K562 (cell line): ENCODE results near the gene TRIM37. TPM values are rescaled to one million over a fixed set of nuclear protein-coding genes. Genes with fewer than 3 reads are reported as not detected.
A peak's percentile ranks its signal among the peaks of the same experiment; 100 is the strongest.

Experiments
- ATAC-seq: fragments of 200-7000 bp; cut with Tn5 transposase; 3 replicates; pipeline ENCODE4 v1.9.1; 2020; ENCODE audit warnings: moderate library complexity
- BruUV-seq: library from RNA; stranded (reverse); fragments of 400-500 nt; replicated peaks from 2 replicates; lab custom pipeline; 2021; lab: Mats Ljungman, UMichigan
- CTCF ChIA-PET: fragments of 300-600 bp; formaldehyde crosslinking; extraction: SDS; loops from one replicate; lab custom pipeline; 2021; ENCODE audit warnings: low intra/inter-chr PET ratio; lab: Yijun Ruan, JAX
- POLR2A ChIA-PET: fragments of 300-600, 350-650 bp; sonication (Branson Sonifier 250); formaldehyde crosslinking; extraction: SDS; loops from one replicate; lab custom pipeline; 2021; ENCODE audit warnings: antibody characterized with exemption, inconsistent platforms; lab: Yijun Ruan, JAX
- DNase-seq, 4 experiments: peaks; one replicate each; pipeline versions ENCODE4 v3.0.0 to v3.0.0-alpha.2; 2011 to 2018; ENCODE audit warnings: low spot score in 3 of 4, mixed read lengths in 3 of 4; ENCODE audit errors: extremely low read depth in 1 of 4
- FAIRE-seq: peaks from 2 replicates; lab custom pipeline; 2011; peaks lifted over from hg19 to GRCh38; lab: Jason Lieb, UNC
- H2AFZ ChIP-seq: 2 replicates; pipeline ENCODE4 v1.6.0; 2011; ENCODE audit warnings: low read depth, low read length, control low read depth, inconsistent platforms
- H3K27ac ChIP-seq: fragments of 200-600 bp; 3 replicates; pipeline ENCODE4 v1.8.0; 2011; ENCODE audit warnings: low read depth, mild to moderate bottlenecking, control low read depth, inconsistent platforms, low read length, moderate library complexity, mixed read lengths; ENCODE audit errors: extremely low read depth
- H3K27me3 ChIP-seq, 2 experiments: fragments of 300-600 bp in 1 of 2; 2 replicates in 1 of 2; 3 replicates in 1 of 2; pipeline versions ENCODE4 v1.6.0 to v1.8.0; 2011; ENCODE audit warnings: inconsistent platforms in 2 of 2, low read length in 2 of 2, mild to moderate bottlenecking in 1 of 2, mixed read lengths in 1 of 2, moderate library complexity in 1 of 2; ENCODE audit not compliant: control insufficient read depth in 2 of 2, insufficient read depth in 2 of 2
- H3K36me3 ChIP-seq: fragments of 300-600 bp; 3 replicates; pipeline ENCODE4 v1.8.0; 2011; ENCODE audit warnings: mild to moderate bottlenecking, low read length, inconsistent platforms; ENCODE audit not compliant: control insufficient read depth, insufficient read depth
- H3K4me1 ChIP-seq, 2 experiments: fragments of 200-600 bp in 1 of 2; replicated peaks in 1 of 2; 2 replicates in 1 of 2; 3 replicates in 1 of 2; pipeline versions ENCODE4 v1.5.1 to v1.8.0; 2011; ENCODE audit warnings: inconsistent platforms in 2 of 2, low read length in 2 of 2, mild to moderate bottlenecking in 1 of 2, mixed read lengths in 1 of 2, moderate library complexity in 1 of 2; ENCODE audit not compliant: control insufficient read depth in 2 of 2, insufficient read depth in 2 of 2
- H3K4me2 ChIP-seq: 2 replicates; pipeline ENCODE4 v1.6.1; 2011; ENCODE audit warnings: low read length, control low read depth, inconsistent platforms, mixed read lengths; ENCODE audit not compliant: insufficient read depth
- H3K4me3 ChIP-seq: fragments of 200-600 bp; sonication (generic), shearing (Covaris generic); 2 replicates; pipeline ENCODE4 v1.5.1; 2016; ENCODE audit warnings: control low read depth, inconsistent platforms
- H3K79me2 ChIP-seq: fragments of 200-600 bp; 3 replicates; pipeline ENCODE4 v1.8.0; 2011; ENCODE audit warnings: low read length, inconsistent platforms; ENCODE audit not compliant: control insufficient read depth, insufficient read depth
- H3K9ac ChIP-seq, 2 experiments: 2 replicates each; pipeline versions ENCODE4 v1.6.0 to v1.6.1; 2011; ENCODE audit warnings: low read depth in 2 of 2, low read length in 2 of 2, control low read depth in 1 of 2, inconsistent platforms in 1 of 2, mild to moderate bottlenecking in 1 of 2, mixed read lengths in 1 of 2; ENCODE audit not compliant: insufficient read depth in 1 of 2
- H3K9me1 ChIP-seq: one replicate; pipeline ENCODE4 v1.6.0; 2011; ENCODE audit warnings: inconsistent platforms, mild to moderate bottlenecking, low read length, moderate library complexity; ENCODE audit not compliant: control insufficient read depth, insufficient read depth
- H3K9me3 ChIP-seq: replicated peaks from 2 replicates; pipeline ENCODE4 v1.5.1; 2011; ENCODE audit warnings: low read depth, low read length, inconsistent platforms; ENCODE audit not compliant: control insufficient read depth, insufficient read depth
- H4K20me1 ChIP-seq: replicated peaks from 2 replicates; pipeline ENCODE4 v1.6.1; 2011; ENCODE audit warnings: low read length, inconsistent platforms, mixed read lengths; ENCODE audit not compliant: control insufficient read depth, insufficient read depth
- ADNP ChIP-seq: fragments of 200-800 bp; sonication (Bioruptor generic); IDR thresholded peaks from 2 replicates; pipeline ENCODE4 v1.6.1; 2016; ENCODE audit warnings: missing genetic modification characterization, missing compliant biosample characterization
- LEF1 ChIP-seq: fragments of 450-650 bp; IDR thresholded peaks from 2 replicates; pipeline ENCODE4 v1.6.1; 2016; ENCODE audit warnings: mild to moderate bottlenecking
- PHB ChIP-seq: fragments of 250-450 bp; sonication (Bioruptor Pico); IDR thresholded peaks from 2 replicates; pipeline ENCODE4 v1.5.0; 2021
- RNF219 ChIP-seq: fragments of 250-450 bp; sonication (Bioruptor Pico); IDR thresholded peaks from 2 replicates; pipeline ENCODE4 v1.5.0; 2022; ENCODE audit warnings: mild to moderate bottlenecking
- STAG1 ChIP-seq: sonication (generic); formaldehyde crosslinking; IDR thresholded peaks from 2 replicates; pipeline ENCODE4 v1.5.0; 2020; ENCODE audit warnings: missing genetic modification reagents, borderline replicate concordance
- ZNF431 ChIP-seq: sonication (generic); formaldehyde crosslinking; IDR thresholded peaks from 2 replicates; pipeline ENCODE4 v1.8.0; 2022; ENCODE audit warnings: mild to moderate bottlenecking, missing genetic modification reagents
- ZNF512 ChIP-seq: IDR thresholded peaks from 2 replicates; pipeline ENCODE4 v1.6.1; 2016; ENCODE audit warnings: missing genetic modification characterization, missing compliant biosample characterization
- ZNF668 ChIP-seq: fragments of 250-450 bp; sonication (Bioruptor Pico); IDR thresholded peaks from 2 replicates; pipeline ENCODE4 v1.8.0; 2022; ENCODE audit warnings: mild to moderate bottlenecking, inconsistent platforms
- WGBS: fragments of 100-300 bp; shearing (Covaris generic); methylation state at CpG from one replicate; pipeline ENCODE4 v1.1.6; 2016; ENCODE audit warnings: low coverage, mixed read lengths; ENCODE audit not compliant: insufficient coverage; ENCODE audit errors: missing lambda C conversion rate; 5-methylcytosine and 5-hydroxymethylcytosine counted together
- in situ Hi-C: fragments of 300-500 bp; cut with MboI; formaldehyde crosslinking; loops from 4 replicates; pipeline ENCODE4 v1.15.0; 2018; ENCODE audit warnings: inconsistent platforms, mixed read lengths
- intact Hi-C: fragments of 100-400 bp; cut with micrococcal nuclease; formaldehyde crosslinking; loops from 2 replicates; pipeline ENCODE4 v1.14.2; 2022
- polyA plus RNA-seq, 8 experiments: library from polyadenylated mRNA; depleted of rRNA in 4 of 8; stranded (reverse) in 5 of 8; unstranded in 3 of 8; fragments of >200 nt; fragmentation: Nextera tagmentation in 2 of 8; fragmentation: Illumina TruSeq in 1 of 8; extraction: Ambion mirVana in 2 of 8; extraction: Trizol in 1 of 8; gene quantifications; 2 replicates each; pipeline versions ENCODE4 v1.2.1 to v1.2.3, GENCODE V29; 2011 to 2014; ENCODE audit warnings: inconsistent platforms in 1 of 8, missing spikeins in 1 of 8
- total RNA-seq, 7 experiments: library from RNA; depleted of rRNA in 6 of 7; stranded (reverse); fragments of >200 nt in 6 of 7; fragmentation: Illumina TruSeq in 2 of 7; extraction: Trizol in 2 of 7; gene quantifications; 2 replicates each; pipeline versions ENCODE4 v1.2.1 to v1.2.3, GENCODE V29; 2011 to 2021; ENCODE audit warnings: low replicate concordance in 1 of 7

Gene TRIM37
- total and polyA plus RNA-seq, 9 of the 15 experiments (the other 6 are each of a cell fraction or from before 2014, with no cell fraction given) = 4.5 to 31.4 (median 23.8) TPM

GRCh38 chr17:59131131-59131530, 24.5 kb upstream of the TRIM37 start (continued):
- no peak for TF ChIP-seq ADNP (tag)
- TF ChIP-seq RNF219 (CRISPR knock-in tag) = no peak
- TF ChIP-seq LEF1 = no peak

GRCh38 chr17:59129814-59130213, 23.1 kb upstream of the TRIM37 start:
- no peak overlapping the region for H3K27ac ChIP-seq
- no peak for FAIRE-seq
- 0% methylated on average over 1 of the region's 2 CpGs for WGBS

More at GRCh38 chr17:59129814-59130213, 23.1 kb upstream of the TRIM37 start:
- in situ Hi-C loops = no loop called here
- ATAC-seq (no peak), DNase-seq (no peak)
- H3K36me3 ChIP-seq = peaks cover 37% of the 10 kb centered on the region; the same call in 2 of the 3 replicates
- no peak overlapping the region for H3K9ac ChIP-seq
- H4K20me1 ChIP-seq = no peaks in the 10 kb centered on the region
- ChIA-PET CTCF (no interaction called here), POLR2A (no interaction called here)
- no peaks in the 10 kb centered on the region for H3K27me3 ChIP-seq
- no peaks in the 10 kb centered on the region for H3K9me1 ChIP-seq
- intact Hi-C loops = no loop called here
- H3K4me2 ChIP-seq = no peak overlapping the region
- H3K79me2 ChIP-seq = peaks cover 48% of the 10 kb centered on the region
- no peak for TF ChIP-seq ZNF431
- TF ChIP-seq PHB (CRISPR knock-in tag) = no peak
- TF ChIP-seq ZNF668 (CRISPR knock-in tag) = no peak
- TF ChIP-seq ZNF512 (tag) = peak; percentile 60; the same call in 1 of the 2 replicates
- no peak for TF ChIP-seq STAG1 (CRISPR knock-in tag)
- H3K9me3 ChIP-seq = 0 out of 2 replicates have a peak, but pooled peaks cover 1% of the 10 kb centered on the region
- no peak overlapping the region for H3K4me3 ChIP-seq
- H2AFZ ChIP-seq = no peak overlapping the region
- no peaks in the 10 kb centered on the region for H3K4me1 ChIP-seq
- no TSS peak for BruUV-seq
